ENCODE measurements around the gene RNF212B.

RNF212B gene

GRCh38 chr14:23321572-23322547 lies 84.1 kb downstream of the RNF212B start:
- DNase-seq: peak; percentile 38
